Heart left ventricle (tissue), 16 donors: Measurements from ENCODE around the gene TAP2. TPM values are rescaled to one million over a fixed set of nuclear protein-coding genes. Genes with fewer than 3 reads are reported as not detected.

Experiments
- ATAC-seq, 4 donors: fragments of 200-7000 bp; cut with Tn5 transposase; one replicate each; pipeline ENCODE4 v1.9.1; 2020 to 2022; ENCODE audit warnings: moderate library complexity in 4 of 4, mild to moderate bottlenecking in 3 of 4, moderate number of reproducible peaks in 1 of 4
- DNase-seq, 5 donors: peaks; one replicate each; pipeline ENCODE4 v3.0.0-alpha.2; 2020
- H3K27ac ChIP-seq, 12 donors: fragments of 200-600 bp; sonication (generic) in 4 of 12; one replicate each; pipeline versions ENCODE4 v1.5.0 to v1.8.0; 2016 to 2022; ENCODE audit warnings: mild to moderate bottlenecking in 2 of 12
- H3K27me3 ChIP-seq, 9 donors: fragments of 200-600 bp; sonication (generic) in 2 of 9; one replicate each; pipeline versions ENCODE4 v1.5.1 to v1.8.0; 2016 to 2022; ENCODE audit warnings: mild to moderate bottlenecking in 3 of 9
- H3K36me3 ChIP-seq, 9 donors: fragments of 200-600 bp; sonication (generic) in 2 of 9; one replicate each; pipeline versions ENCODE4 v1.5.0 to v1.8.0; 2018 to 2022; ENCODE audit warnings: mild to moderate bottlenecking in 2 of 9
- H3K4me1 ChIP-seq, 12 donors: fragments of 200-600 bp; sonication (generic) in 4 of 12; one replicate each; pipeline versions ENCODE4 v1.5.0 to v1.8.0; 2016 to 2022; ENCODE audit warnings: mild to moderate bottlenecking in 3 of 12
- H3K4me3 ChIP-seq, 12 donors: fragments of 200-600 bp; sonication (generic) in 4 of 12; one replicate each; pipeline versions ENCODE4 v1.5.0 to v1.8.0; 2017 to 2022; ENCODE audit warnings: mild to moderate bottlenecking in 9 of 12, moderate library complexity in 4 of 12
- H3K9me3 ChIP-seq, 12 donors: fragments of 200-600 bp; sonication (generic) in 4 of 12; one replicate each; pipeline versions ENCODE4 v1.5.0 to v1.8.0; 2016 to 2022; ENCODE audit warnings: mild to moderate bottlenecking in 1 of 12
- POLR2A ChIP-seq, 2 donors: fragments of 450-650 bp; IDR thresholded peaks; one replicate each; pipeline ENCODE4 v1.6.1; 2017; ENCODE audit warnings: antibody characterized with exemption in 2 of 2, mild to moderate bottlenecking in 2 of 2, moderate library complexity in 2 of 2
- WGBS, 4 donors: extraction: QIAGEN DNeasy Blood & Tissue Kit in 2 of 4; methylation state at CpG; one replicate each; pipeline versions ENCODE4 v1.1.5 to v1.1.7; 2013 to 2018; 5-methylcytosine and 5-hydroxymethylcytosine counted together
- intact Hi-C, 10 donors: fragments of 100-400 bp; cut with DNase I; formaldehyde crosslinking; loops; one replicate each; pipeline versions ENCODE4 v1.11.1 to v1.14.2; 2022
- polyA plus RNA-seq, 2 donors: library from polyadenylated mRNA; stranded (reverse); fragments of 200-250 nt; gene quantifications; one replicate each; pipeline ENCODE4 v1.2.3, GENCODE V29; 2013
- total RNA-seq, 9 donors: library from RNA; depleted of rRNA in 2 of 9; stranded (reverse); fragments of >200 nt in 2 of 9; fragmentation: NEBNext Ultra II Directional in 3 of 9; extraction: Animal tissue kit (Norgen Biotek cat#: 25700) in 3 of 9; gene quantifications; one replicate each; pipeline versions ENCODE4 v1.1.0 to v1.2.4, GENCODE V29; 2016 to 2023
- TF ChIP-seq, protein P1 (sequence below), 12 donors: fragments of 200-600 bp; sonication (generic) in 4 of 12; IDR thresholded peaks; one replicate each; pipeline versions ENCODE4 v1.5.0 to v1.8.0; 2018 to 2022; ENCODE audit warnings: antibody characterized with exemption in 12 of 12, mild to moderate bottlenecking in 5 of 12
- donor health status: ischemic (EF 13 %, LVEDD 7.1; RV severe dilation, severe dysfunction).
- donor health status: healthy with polysubstance abuse.
- donor health status: DM: no; HTN: yes; CAD: no.
- donor health status: DM: no; HTN: no; CAD: no.
- donor health status: ischemic (EF 25% LVEDD 6.9; RV normal size, moderate dysfunction).
- donor health status: ischemic (EF 25% LVEDD 5.7; RV mildly dilated, moderate dysfunction).
- donor health status: healthy.
- donor health status: DM: yes; HTN: yes; CAD: no.
- donor health status: ischemic (EF 35%, LVEDD 5.7; RV mildly dilated, moderate dysfunction).
- donor health status: nonischemic (EF 11% LVEDD 7.7; RV severe dilation, severe dysfunction).
- donor health status: DM: yes; HTN: yes; CAD: no.
- donor health status: PGD.
- donor health status: ischemic (EF 29% LVEDD 5.4; RV normal size, mild dysfunction).
- donor health status: nonischemic (EF 23%, LVEDD 6.1; RV moderate dilation, normal function).

TAP2 gene
- total and polyA plus RNA-seq, 11 donors: 5.4 to 107 (median 12.6) TPM

DNA sequence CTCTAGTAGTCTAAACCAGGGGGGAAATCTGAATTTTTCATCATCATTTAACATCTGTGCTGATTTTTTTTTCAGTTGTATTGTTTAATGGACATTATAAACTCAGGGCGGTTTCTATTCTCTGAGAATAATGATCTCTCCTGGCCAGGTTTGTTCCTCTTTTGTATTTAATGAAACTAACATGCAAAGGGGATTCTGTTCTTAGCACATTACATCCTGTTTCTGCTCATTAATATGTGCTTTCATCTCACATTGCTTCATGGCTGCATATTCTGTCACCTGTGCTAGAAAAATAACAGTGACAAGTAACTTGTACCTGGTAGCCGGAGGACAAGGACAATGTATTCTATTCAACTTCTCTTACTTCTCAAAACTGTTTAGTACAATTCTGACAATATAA is 22.5 kb downstream of the TAP2 start:
- no peaks in the 10 kb centered on the region for H3K9me3 ChIP-seq
- WGBS, 4 donors: 67 to 71% (median 69%) methylated on average over 2 of the region's 2 CpGs
- intact Hi-C loops: no loop called here
- no peak overlapping the region for H3K4me3 ChIP-seq
- ATAC-seq: peak in 1 of 4 donors; percentile 57
- peaks cover 0 to 4% (median 0%) of the 10 kb centered on the region in 9 donors for H3K27me3 ChIP-seq
- H3K27ac ChIP-seq: peak overlapping the region in 1 of 12 donors; percentile 32
- H3K36me3 ChIP-seq: peaks cover 0 to 3% (median 0%) of the 10 kb centered on the region in 9 donors
- H3K4me1 ChIP-seq: peaks cover 0 to 13% (median 5%) of the 10 kb centered on the region in 12 donors
- TF ChIP-seq, protein P1, sequence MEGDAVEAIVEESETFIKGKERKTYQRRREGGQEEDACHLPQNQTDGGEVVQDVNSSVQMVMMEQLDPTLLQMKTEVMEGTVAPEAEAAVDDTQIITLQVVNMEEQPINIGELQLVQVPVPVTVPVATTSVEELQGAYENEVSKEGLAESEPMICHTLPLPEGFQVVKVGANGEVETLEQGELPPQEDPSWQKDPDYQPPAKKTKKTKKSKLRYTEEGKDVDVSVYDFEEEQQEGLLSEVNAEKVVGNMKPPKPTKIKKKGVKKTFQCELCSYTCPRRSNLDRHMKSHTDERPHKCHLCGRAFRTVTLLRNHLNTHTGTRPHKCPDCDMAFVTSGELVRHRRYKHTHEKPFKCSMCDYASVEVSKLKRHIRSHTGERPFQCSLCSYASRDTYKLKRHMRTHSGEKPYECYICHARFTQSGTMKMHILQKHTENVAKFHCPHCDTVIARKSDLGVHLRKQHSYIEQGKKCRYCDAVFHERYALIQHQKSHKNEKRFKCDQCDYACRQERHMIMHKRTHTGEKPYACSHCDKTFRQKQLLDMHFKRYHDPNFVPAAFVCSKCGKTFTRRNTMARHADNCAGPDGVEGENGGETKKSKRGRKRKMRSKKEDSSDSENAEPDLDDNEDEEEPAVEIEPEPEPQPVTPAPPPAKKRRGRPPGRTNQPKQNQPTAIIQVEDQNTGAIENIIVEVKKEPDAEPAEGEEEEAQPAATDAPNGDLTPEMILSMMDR (IDR thresholded peaks at IDR 0.05): no peak
- no peak for TF ChIP-seq POLR2A (IDR thresholded peaks at IDR 0.05)
- DNase-seq: no peak

GRCh38 chr6:32815115-32815514 is 23.4 kb downstream of the TAP2 start:
- no peak for DNase-seq
- WGBS, 4 donors: 65 to 77% (median 71%) methylated on average over 5 of the region's 5 CpGs

DNA sequence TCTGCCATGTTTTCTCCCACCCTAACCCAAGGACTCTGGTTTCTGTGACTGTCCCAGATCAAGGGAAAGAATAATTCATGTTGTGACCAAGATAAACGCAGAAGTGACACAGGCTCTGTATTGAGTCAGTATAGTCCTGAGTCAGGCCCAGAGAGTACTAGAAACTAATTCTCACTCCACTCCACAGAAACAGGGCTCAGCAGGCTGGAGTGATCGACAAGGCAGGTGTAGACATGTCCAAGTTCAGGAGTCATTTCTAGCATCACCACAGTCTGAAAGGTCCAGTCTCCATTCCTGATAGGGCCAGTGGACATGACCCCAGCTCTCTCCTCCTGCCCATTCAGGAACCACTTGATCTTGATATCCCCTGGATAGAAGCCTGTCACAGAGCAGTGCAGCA is 24.4 kb downstream of the TAP2 start:
- no peak overlapping the region for H3K4me3 ChIP-seq
- no peak for ATAC-seq
- no peak for TF ChIP-seq POLR2A (IDR thresholded peaks at IDR 0.05)
- TF ChIP-seq, protein P1 (IDR thresholded peaks at IDR 0.05): no peak
- no peaks in the 10 kb centered on the region for H3K9me3 ChIP-seq
- peaks cover 0 to 3% (median 0%) of the 10 kb centered on the region in 9 donors for H3K36me3 ChIP-seq
- peaks cover 0 to 4% (median 0%) of the 10 kb centered on the region in 9 donors for H3K27me3 ChIP-seq
- WGBS, 4 donors: 70 to 98% (median 95%) methylated on average over 2 of the region's 2 CpGs
- intact Hi-C loops: no loop called here
- no peak for DNase-seq
- H3K27ac ChIP-seq: no peak overlapping the region
- H3K4me1 ChIP-seq: peaks cover 0 to 13% (median 5%) of the 10 kb centered on the region in 12 donors

More at GRCh38 chr6:32815115-32815514, 23.4 kb downstream of the TAP2 start:
- Histone ChIP-seq H3K36me3 (peaks cover 0 to 3% (median 0%) of the 10 kb centered on the region in 9 donors), H3K27ac (peak overlapping the region in 1 of 12 donors; percentile 32), H3K4me1 (peaks cover 0 to 13% (median 5%) of the 10 kb centered on the region in 12 donors), H3K4me3 (peak overlapping the region in 3 of 12 donors; percentile 13 to 32 (median 31)), H3K27me3 (peaks cover 0 to 4% (median 0%) of the 10 kb centered on the region in 9 donors), H3K9me3 (no peaks in the 10 kb centered on the region)
- no peak for TF ChIP-seq POLR2A (IDR thresholded peaks at IDR 0.05)
- TF ChIP-seq, protein P1 (IDR thresholded peaks at IDR 0.05): no peak
- ATAC-seq: peak in 2 of 4 donors; percentile 44 to 55
- intact Hi-C loops: no loop called here

DNA sequence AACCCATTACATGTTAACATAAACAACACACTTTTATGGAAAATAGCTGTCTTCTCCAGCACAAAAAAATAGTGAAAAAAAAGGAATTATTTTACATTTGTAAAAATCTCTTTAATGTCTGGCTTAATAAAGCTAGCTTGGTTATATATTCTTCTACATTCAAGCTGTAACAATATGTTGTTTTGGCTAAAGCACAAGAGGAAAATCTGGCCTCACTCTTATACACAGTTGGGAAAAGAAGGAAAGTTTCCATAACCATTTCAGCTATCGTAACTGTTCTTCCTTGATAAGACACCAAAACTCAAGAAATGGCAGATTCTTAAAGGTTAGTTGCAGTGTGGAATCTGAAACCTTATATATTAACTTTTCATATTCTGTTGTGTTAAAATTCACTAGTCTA is 29.4 kb downstream of the TAP2 start:
- Histone ChIP-seq H3K9me3 (no peaks in the 10 kb centered on the region), H3K27ac (no peak overlapping the region), H3K4me1 (no peaks in the 10 kb centered on the region), H3K36me3 (peaks cover 0 to 2% (median 0%) of the 10 kb centered on the region in 9 donors), H3K4me3 (no peak overlapping the region), H3K27me3 (peaks cover 0 to 19% (median 0%) of the 10 kb centered on the region in 9 donors)
- DNase-seq (no peak), ATAC-seq (no peak)
- 35 to 43% (median 39%) methylated on average over 1 of the region's 1 CpG for WGBS, 4 donors
- intact Hi-C loops: no loop called here
- TF ChIP-seq POLR2A (IDR thresholded peaks at IDR 0.05): no peak
- TF ChIP-seq, protein P1 (IDR thresholded peaks at IDR 0.05): no peak
